GM23338 (cell line): ENCODE results near the gene ZNF816. TPM values are rescaled to one million over a fixed set of nuclear protein-coding genes. Genes with fewer than 3 reads are reported as not detected.

ENCODE experiments used
- ATAC-seq: fragments of 200-7000 bp; cut with Tn5 transposase; 3 replicates; pipeline ENCODE4 v1.9.1; 2020
- DNase-seq: peaks from one replicate; pipeline ENCODE4 v3.0.0-alpha.2; 2015; ENCODE audit warnings: low spot score
- H2AFZ ChIP-seq: fragments of 200-600 bp; sonication (generic); 2 replicates; pipeline ENCODE4 v1.8.0; 2016; ENCODE audit warnings: antibody characterized with exemption, mild to moderate bottlenecking, moderate library complexity
- H3F3A ChIP-seq: fragments of 200-600 bp; sonication (generic); replicated peaks from 2 replicates; pipeline ENCODE4 v1.8.0; 2017; ENCODE audit warnings: antibody characterized with exemption, mixed run types, low read depth
- H3K27ac ChIP-seq: fragments of 200-600 bp; sonication (generic); 2 replicates; pipeline ENCODE4 v1.6.1; 2016; ENCODE audit warnings: low read depth
- H3K27me3 ChIP-seq: fragments of 200-600 bp; sonication (generic); 2 replicates; pipeline ENCODE4 v1.8.0; 2016; ENCODE audit warnings: mild to moderate bottlenecking, mixed run types, moderate library complexity; ENCODE audit not compliant: insufficient read depth
- H3K36me3 ChIP-seq: fragments of 200-600 bp; sonication (generic); 2 replicates; pipeline ENCODE4 v1.8.0; 2016; ENCODE audit warnings: mild to moderate bottlenecking; ENCODE audit not compliant: insufficient read depth
- H3K4me1 ChIP-seq: fragments of 200-600 bp; sonication (generic); 2 replicates; pipeline ENCODE4 v1.8.0; 2016; ENCODE audit warnings: mild to moderate bottlenecking, moderate library complexity; ENCODE audit not compliant: insufficient read depth
- H3K4me2 ChIP-seq: fragments of 200-600 bp; sonication (generic); 2 replicates; pipeline ENCODE4 v1.7.1; 2017; ENCODE audit warnings: mixed run types
- H3K4me3 ChIP-seq: fragments of 200-600 bp; sonication (generic); 2 replicates; pipeline ENCODE4 v1.6.1; 2016; ENCODE audit warnings: mixed run types
- H3K79me2 ChIP-seq: fragments of 200-600 bp; sonication (generic); replicated peaks from 2 replicates; pipeline ENCODE4 v1.8.0; 2017; ENCODE audit warnings: mild to moderate bottlenecking; ENCODE audit not compliant: insufficient read depth
- H3K9me2 ChIP-seq: fragments of 200-600 bp; sonication (generic); 2 replicates; pipeline ENCODE4 v1.8.0; 2017; ENCODE audit not compliant: insufficient read depth
- H4K20me1 ChIP-seq: fragments of 200-600 bp; sonication (generic); replicated peaks from 2 replicates; pipeline ENCODE4 v1.8.0; 2017; ENCODE audit warnings: mild to moderate bottlenecking; ENCODE audit not compliant: insufficient read depth
- H3K27ac Mint-ChIP-seq: 2 replicates; pipeline ENCODE4 v1.8.0; 2020; ENCODE audit warnings: inconsistent platforms, mild to moderate bottlenecking, moderate library complexity, mixed read lengths
- H3K27me3 Mint-ChIP-seq: 3 replicates; pipeline ENCODE4 v1.8.0; 2022; ENCODE audit warnings: low read depth, mild to moderate bottlenecking, moderate library complexity, mixed read lengths, inconsistent platforms; ENCODE audit not compliant: insufficient read depth, poor library complexity
- H3K36me3 Mint-ChIP-seq: 3 replicates; pipeline ENCODE4 v1.8.0; 2021; ENCODE audit warnings: low read depth, mild to moderate bottlenecking, inconsistent platforms, moderate library complexity, mixed read lengths
- H3K4me1 Mint-ChIP-seq: 3 replicates; pipeline ENCODE4 v1.8.0; 2020; ENCODE audit warnings: mild to moderate bottlenecking, inconsistent platforms, mixed read lengths
- H3K4me3 Mint-ChIP-seq: 3 replicates; pipeline ENCODE4 v1.8.0; 2021; ENCODE audit warnings: moderate library complexity, mild to moderate bottlenecking, inconsistent platforms, mixed read lengths
- H3K9me3 Mint-ChIP-seq: 3 replicates; pipeline ENCODE4 v1.8.0; 2020; ENCODE audit warnings: moderate library complexity, mild to moderate bottlenecking, inconsistent platforms, mixed read lengths
- CTCF ChIP-seq, 2 experiments: fragments of 200-600 bp in 1 of 2; sonication (generic) in 1 of 2; conservative IDR thresholded peaks; 2 replicates each; pipeline versions ENCODE4 v1.5.1 to v1.6.1; 2016 to 2017; ENCODE audit warnings: antibody characterized with exemption in 2 of 2, low read depth in 2 of 2, mild to moderate bottlenecking in 2 of 2, moderate library complexity in 1 of 2
- POLR2AphosphoS5 ChIP-seq: IDR thresholded peaks from 2 replicates; pipeline ENCODE4 v1.6.1; 2016; ENCODE audit warnings: antibody characterized with exemption, low read depth
- STAT1 ChIP-seq: IDR thresholded peaks from one replicate; pipeline ENCODE4 v1.6.1; 2016; ENCODE audit warnings: antibody characterized with exemption; ENCODE audit not compliant: unreplicated experiment
- ZNF462 ChIP-seq: fragments of 250-450 bp; sonication (Bioruptor Pico); IDR thresholded peaks from 2 replicates; pipeline ENCODE4 v1.5.0; 2020; ENCODE audit warnings: mild to moderate bottlenecking, moderate library complexity
- polyA plus RNA-seq: library from polyadenylated mRNA; unstranded; fragments of >200 nt; fragmentation: Nextera tagmentation; extraction: Ambion mirVana; gene quantifications from 2 replicates; pipeline ENCODE4 v1.2.1, GENCODE V29; 2016
- total RNA-seq: library from RNA; depleted of rRNA; stranded (reverse); fragments of >200 nt; shearing (Covaris generic); gene quantifications from 2 replicates; pipeline ENCODE4 v1.2.3, GENCODE V29; 2014

ZNF816 gene
- total and polyA plus RNA-seq, 2 experiments from 2014 or later, result 7.0 to 9.5 TPM

GRCh38 chr19:52995711-52996110 is 33.0 kb upstream of the ZNF816 start (continued):
- TF ChIP-seq ZNF462 (CRISPR knock-in tag) (no peak), STAT1 (no peak)

GRCh38 chr19:52993342-52994178 is 30.9 kb upstream of the ZNF816 start:
- Mint-ChIP-seq H3K27me3 (peaks cover 54% of the 10 kb centered on the region), H3K36me3 (no peaks in the 10 kb centered on the region), H3K4me1 (peaks cover 15% of the 10 kb centered on the region), H3K4me3 (peak overlapping the region; percentile 79), H3K9me3 (no peaks in the 10 kb centered on the region; the same call in 1 of the 3 replicates), H3K27ac (no peak overlapping the region)
- Histone ChIP-seq H3K9me2 (no peaks in the 10 kb centered on the region), H2AFZ (peak overlapping the region; percentile 95), H3K79me2 (no peaks in the 10 kb centered on the region), H3K4me1 (peaks cover 9% of the 10 kb centered on the region), H3K4me3 (peak overlapping the region; percentile 67), H4K20me1 (no peaks in the 10 kb centered on the region), H3K27ac (no peak overlapping the region), H3K4me2 (peak overlapping the region; percentile 94), H3F3A (0 out of 2 replicates have a peak, but pooled peaks cover 3% of the 10 kb centered on the region), H3K36me3 (no peaks in the 10 kb centered on the region), H3K27me3 (peaks cover 81% of the 10 kb centered on the region)
- DNase-seq, result peak; percentile 92
- peak; percentile 55 for ATAC-seq
- peak; percentile 47 to 60 for TF ChIP-seq CTCF (conservative IDR thresholded peaks at IDR 0.05; ENCODE audit: low read depth in 2 of 2)
- TF ChIP-seq POLR2AphosphoS5, result peak; percentile 42; the same call in 1 of the 2 replicates
- no peak for TF ChIP-seq STAT1
